GM12801 (cell line): ENCODE data around the gene DUOXA2.

Source experiments
- CTCF ChIP-seq: IDR thresholded peaks from one replicate; pipeline ENCODE4 v1.5.1; 2011; ENCODE audit warnings: control low read depth; ENCODE audit not compliant: insufficient read length; ENCODE audit errors: extremely low read depth

DUOXA2 gene

GRCh38 chr15:45165536-45165935 lies 51.4 kb downstream of the DUOXA2 start:
- TF ChIP-seq CTCF, result no peak

GRCh38 chr15:45166834-45167630 lies 52.9 kb downstream of the DUOXA2 start:
- no peak for TF ChIP-seq CTCF

- TF ChIP-seq CTCF, result no peak
Measured at GRCh38 chr15:45167631-45168205, 53.6 kb downstream of the DUOXA2 start.
